HepG2 (cell line): Measurements from ENCODE around the gene LIPH. TPM values are rescaled to one million over a fixed set of nuclear protein-coding genes. Genes with fewer than 3 reads are reported as not detected.

ENCODE experiments used
- CCDC6 ChIP-seq: sonication (generic); formaldehyde crosslinking; IDR thresholded peaks from 2 replicates; pipeline ENCODE4 v1.8.1; 2022; ENCODE audit warnings: mild to moderate bottlenecking, missing genetic modification reagents, moderate library complexity
- GPN1 ChIP-seq: sonication (generic); formaldehyde crosslinking; IDR thresholded peaks from 2 replicates; pipeline ENCODE4 v1.5.1; 2020; ENCODE audit warnings: missing genetic modification reagents, borderline replicate concordance
- KDM4B ChIP-seq: sonication (generic); formaldehyde crosslinking; IDR thresholded peaks from 2 replicates; pipeline ENCODE4 v1.4.0; 2020; ENCODE audit warnings: missing genetic modification reagents
- MAF1 ChIP-seq: sonication (generic); formaldehyde crosslinking; IDR thresholded peaks from 2 replicates; pipeline ENCODE4 v1.5.0; 2020; ENCODE audit warnings: missing genetic modification reagents, borderline replicate concordance
- PAWR ChIP-seq: sonication (generic); formaldehyde crosslinking; IDR thresholded peaks from 2 replicates; pipeline ENCODE4 v1.4.0; 2020; ENCODE audit warnings: missing genetic modification reagents, mild to moderate bottlenecking, borderline replicate concordance
- SP4 ChIP-seq: sonication (generic); formaldehyde crosslinking; IDR thresholded peaks from 2 replicates; pipeline ENCODE4 v1.8.1; 2023; ENCODE audit warnings: mild to moderate bottlenecking, missing genetic modification reagents
- SSRP1 ChIP-seq: IDR thresholded peaks from 2 replicates; pipeline ENCODE4 v1.6.1; 2016; ENCODE audit warnings: control low read depth
- STAT5B ChIP-seq: sonication (generic); formaldehyde crosslinking; IDR thresholded peaks from 2 replicates; pipeline ENCODE4 v1.4.0; 2020; ENCODE audit warnings: missing genetic modification reagents
- ZNF468 ChIP-seq: sonication (generic); formaldehyde crosslinking; IDR thresholded peaks from 2 replicates; pipeline ENCODE4 v1.8.0; 2022; ENCODE audit warnings: mild to moderate bottlenecking, moderate library complexity, missing genetic modification reagents
- ZNF512B ChIP-seq: sonication (generic); formaldehyde crosslinking; IDR thresholded peaks from 2 replicates; pipeline ENCODE4 v1.5.1; 2020; ENCODE audit warnings: missing genetic modification reagents, mild to moderate bottlenecking, borderline replicate concordance
- ZNF567 ChIP-seq: sonication (generic); formaldehyde crosslinking; IDR thresholded peaks from 2 replicates; pipeline ENCODE4 v1.8.1; 2023; ENCODE audit warnings: mild to moderate bottlenecking, missing genetic modification reagents, borderline replicate concordance
- ZNF780A ChIP-seq: sonication (generic); formaldehyde crosslinking; IDR thresholded peaks from 2 replicates; pipeline ENCODE4 v1.8.0; 2022; ENCODE audit warnings: mild to moderate bottlenecking, missing genetic modification reagents, moderate library complexity
- polyA plus RNA-seq, 8 experiments: library from polyadenylated mRNA; depleted of rRNA in 3 of 8; stranded (reverse) in 7 of 8; unstranded in 1 of 8; fragments of >200 nt; fragmentation: Illumina TruSeq in 4 of 8; extraction: Trizol in 4 of 8; gene quantifications; 2 replicates each; pipeline versions ENCODE4 v1.2.1 to v1.2.3, GENCODE V29; 2011 to 2016; ENCODE audit warnings: low read depth in 4 of 8, missing spikeins in 1 of 8, mixed read lengths in 1 of 8; ENCODE audit not compliant: insufficient read depth in 1 of 8
- total RNA-seq, 5 experiments: library from RNA; depleted of rRNA; stranded (reverse); fragments of >200 nt; fragmentation: Illumina TruSeq; extraction: Trizol; gene quantifications; 2 replicates each; pipeline ENCODE4 v1.2.3, GENCODE V29; 2016; ENCODE audit warnings: low read depth in 1 of 5
- TF ChIP-seq, protein P1 (sequence below): sonication (generic); formaldehyde crosslinking; IDR thresholded peaks from 2 replicates; pipeline ENCODE4 v1.4.0; 2020; ENCODE audit warnings: missing genetic modification reagents; ENCODE audit errors: not compliant biosample characterization
- TF ChIP-seq, protein P2 (sequence below): sonication (generic); formaldehyde crosslinking; IDR thresholded peaks from 2 replicates; pipeline ENCODE4 v1.8.1; 2022; ENCODE audit warnings: low read depth, mild to moderate bottlenecking, missing genetic modification reagents
- TF ChIP-seq, protein P3 (sequence below): sonication (generic); formaldehyde crosslinking; IDR thresholded peaks from 2 replicates; pipeline ENCODE4 v1.5.1; 2020; ENCODE audit warnings: missing genetic modification reagents, mild to moderate bottlenecking, borderline replicate concordance
- TF ChIP-seq, protein P4 (sequence below): sonication (generic); formaldehyde crosslinking; IDR thresholded peaks from 2 replicates; pipeline ENCODE4 v1.8.1; 2023; ENCODE audit warnings: mild to moderate bottlenecking, moderate library complexity, missing genetic modification reagents

LIPH gene
- total and polyA plus RNA-seq, 2 of the 13 experiments (the other 11 are each of a cell fraction or from before 2014, with no cell fraction given): 0.09 to 0.34 TPM

- TF ChIP-seq ZNF567 (CRISPR knock-in tag) (no peak; the same call in 1 of the 2 replicates), PAWR (no peak; the same call in 1 of the 2 replicates), ZNF512B (CRISPR knock-in tag) (peak; percentile 87; the same call in 1 of the 2 replicates), ZNF780A (CRISPR knock-in tag) (peak; percentile 85; the same call in 1 of the 2 replicates), MAF1 (CRISPR knock-in tag) (peak; percentile 91; the same call in 1 of the 2 replicates), SP4 (CRISPR knock-in tag) (peak; percentile 99), ZNF468 (no peak), KDM4B (peak; percentile 79; the same call in 1 of the 2 replicates), SSRP1 (CRISPR knock-in tag) (no peak), GPN1 (CRISPR knock-in tag) (peak; percentile 17; the same call in 1 of the 2 replicates), STAT5B (CRISPR knock-in tag) (peak; percentile 86), CCDC6 (CRISPR knock-in tag) (peak; percentile 88)
- TF ChIP-seq, protein P1, sequence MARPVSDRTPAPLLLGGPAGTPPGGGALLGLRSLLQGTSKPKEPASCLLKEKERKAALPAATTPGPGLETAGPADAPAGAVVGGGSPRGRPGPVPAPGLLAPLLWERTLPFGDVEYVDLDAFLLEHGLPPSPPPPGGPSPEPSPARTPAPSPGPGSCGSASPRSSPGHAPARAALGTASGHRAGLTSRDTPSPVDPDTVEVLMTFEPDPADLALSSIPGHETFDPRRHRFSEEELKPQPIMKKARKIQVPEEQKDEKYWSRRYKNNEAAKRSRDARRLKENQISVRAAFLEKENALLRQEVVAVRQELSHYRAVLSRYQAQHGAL (CRISPR knock-in tag): peak; percentile 14
- TF ChIP-seq, protein P2, sequence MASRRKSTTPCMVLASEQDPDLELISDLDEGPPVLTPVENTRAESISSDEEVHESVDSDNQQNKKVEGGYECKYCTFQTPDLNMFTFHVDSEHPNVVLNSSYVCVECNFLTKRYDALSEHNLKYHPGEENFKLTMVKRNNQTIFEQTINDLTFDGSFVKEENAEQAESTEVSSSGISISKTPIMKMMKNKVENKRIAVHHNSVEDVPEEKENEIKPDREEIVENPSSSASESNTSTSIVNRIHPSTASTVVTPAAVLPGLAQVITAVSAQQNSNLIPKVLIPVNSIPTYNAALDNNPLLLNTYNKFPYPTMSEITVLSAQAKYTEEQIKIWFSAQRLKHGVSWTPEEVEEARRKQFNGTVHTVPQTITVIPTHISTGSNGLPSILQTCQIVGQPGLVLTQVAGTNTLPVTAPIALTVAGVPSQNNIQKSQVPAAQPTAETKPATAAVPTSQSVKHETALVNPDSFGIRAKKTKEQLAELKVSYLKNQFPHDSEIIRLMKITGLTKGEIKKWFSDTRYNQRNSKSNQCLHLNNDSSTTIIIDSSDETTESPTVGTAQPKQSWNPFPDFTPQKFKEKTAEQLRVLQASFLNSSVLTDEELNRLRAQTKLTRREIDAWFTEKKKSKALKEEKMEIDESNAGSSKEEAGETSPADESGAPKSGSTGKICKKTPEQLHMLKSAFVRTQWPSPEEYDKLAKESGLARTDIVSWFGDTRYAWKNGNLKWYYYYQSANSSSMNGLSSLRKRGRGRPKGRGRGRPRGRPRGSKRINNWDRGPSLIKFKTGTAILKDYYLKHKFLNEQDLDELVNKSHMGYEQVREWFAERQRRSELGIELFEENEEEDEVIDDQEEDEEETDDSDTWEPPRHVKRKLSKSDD (CRISPR knock-in tag): no peak; the same call in 1 of the 2 replicates
- TF ChIP-seq, protein P3, sequence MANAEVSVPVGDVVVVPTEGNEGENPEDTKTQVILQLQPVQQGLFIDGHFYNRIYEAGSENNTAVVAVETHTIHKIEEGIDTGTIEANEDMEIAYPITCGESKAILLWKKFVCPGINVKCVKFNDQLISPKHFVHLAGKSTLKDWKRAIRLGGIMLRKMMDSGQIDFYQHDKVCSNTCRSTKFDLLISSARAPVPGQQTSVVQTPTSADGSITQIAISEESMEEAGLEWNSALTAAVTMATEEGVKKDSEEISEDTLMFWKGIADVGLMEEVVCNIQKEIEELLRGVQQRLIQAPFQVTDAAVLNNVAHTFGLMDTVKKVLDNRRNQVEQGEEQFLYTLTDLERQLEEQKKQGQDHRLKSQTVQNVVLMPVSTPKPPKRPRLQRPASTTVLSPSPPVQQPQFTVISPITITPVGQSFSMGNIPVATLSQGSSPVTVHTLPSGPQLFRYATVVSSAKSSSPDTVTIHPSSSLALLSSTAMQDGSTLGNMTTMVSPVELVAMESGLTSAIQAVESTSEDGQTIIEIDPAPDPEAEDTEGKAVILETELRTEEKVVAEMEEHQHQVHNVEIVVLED (CRISPR knock-in tag): peak; percentile 98
- TF ChIP-seq, protein P4, sequence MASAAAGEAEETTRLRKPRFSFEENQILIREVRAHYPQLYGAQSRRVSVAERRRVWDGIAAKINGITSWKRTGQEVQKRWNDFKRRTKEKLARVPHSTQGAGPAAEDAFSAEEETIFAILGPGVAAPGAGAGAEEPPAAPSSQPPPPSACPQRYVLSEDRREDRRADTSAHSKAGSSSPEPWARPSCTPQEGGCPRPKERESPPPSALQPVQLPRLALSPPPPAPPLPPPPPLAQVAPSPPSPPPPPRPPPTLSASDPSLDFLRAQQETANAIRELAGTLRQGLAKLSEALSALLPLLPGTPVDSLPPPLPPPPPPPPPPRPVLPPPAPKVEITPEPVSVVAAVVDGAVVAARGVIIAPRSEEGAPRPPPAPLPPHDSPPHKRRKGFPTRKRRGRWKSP: 0 out of 2 replicates have a peak, but pooled peaks have one; percentile 34
These were observed 53.6 kb downstream of the LIPH start, which contains the start of gene TMEM41A (continued) for GRCh38 chr3:185498503-185499396.
